GM12801 (cell line): ENCODE data around the gene HECTD4.

Source experiments
- CTCF ChIP-seq: IDR thresholded peaks from one replicate; pipeline ENCODE4 v1.5.1; 2011; ENCODE audit warnings: control low read depth; ENCODE audit not compliant: insufficient read length; ENCODE audit errors: extremely low read depth

HECTD4 gene

GRCh38 chr12:112125250-112125999, 256.8 kb downstream of the HECTD4 start, which contains the start of gene TRAFD1:
Gene TRAFD1, plus strand, starts transcription at chr12:112125560. Its CDS starts 4,963 bp downstream, at chr12:112130523.
- no peak for TF ChIP-seq CTCF

- TF ChIP-seq CTCF, result no peak
These were observed 257.3 kb downstream of the HECTD4 start for GRCh38 chr12:112124918-112125249.

GRCh38 chr12:112122823-112123690, 259.2 kb downstream of the HECTD4 start:
- no peak for TF ChIP-seq CTCF

GRCh38 chr12:112121780-112122565, 260.3 kb downstream of the HECTD4 start:
- no peak for TF ChIP-seq CTCF

- TF ChIP-seq CTCF, result no peak
These were observed 264.5 kb downstream of the HECTD4 start for GRCh38 chr12:112117685-112118084.

GRCh38 chr12:112116232-112117060, 265.8 kb downstream of the HECTD4 start:
- TF ChIP-seq CTCF, result no peak
